HG03354 (cell line): ENCODE measurements around the gene CCT6B.
"Not testable (repeated sequence)": the region's sequence is repeated elsewhere in the genome, so short reads cannot be mapped to it uniquely, and the experiment has no call there.

ENCODE experiments used
- ATAC-seq: cut with Tn5 transposase; IDR thresholded peaks from one replicate; pipeline ENCODE4 v1.9.1; 2021; ENCODE audit warnings: mild to moderate bottlenecking; ENCODE audit not compliant: unreplicated experiment, poor library complexity, severe bottlenecking

The CCT6B gene

GRCh38 chr17:34981538-34982241 is 20.4 kb upstream of the CCT6B start:
- no peak for ATAC-seq

DNA sequence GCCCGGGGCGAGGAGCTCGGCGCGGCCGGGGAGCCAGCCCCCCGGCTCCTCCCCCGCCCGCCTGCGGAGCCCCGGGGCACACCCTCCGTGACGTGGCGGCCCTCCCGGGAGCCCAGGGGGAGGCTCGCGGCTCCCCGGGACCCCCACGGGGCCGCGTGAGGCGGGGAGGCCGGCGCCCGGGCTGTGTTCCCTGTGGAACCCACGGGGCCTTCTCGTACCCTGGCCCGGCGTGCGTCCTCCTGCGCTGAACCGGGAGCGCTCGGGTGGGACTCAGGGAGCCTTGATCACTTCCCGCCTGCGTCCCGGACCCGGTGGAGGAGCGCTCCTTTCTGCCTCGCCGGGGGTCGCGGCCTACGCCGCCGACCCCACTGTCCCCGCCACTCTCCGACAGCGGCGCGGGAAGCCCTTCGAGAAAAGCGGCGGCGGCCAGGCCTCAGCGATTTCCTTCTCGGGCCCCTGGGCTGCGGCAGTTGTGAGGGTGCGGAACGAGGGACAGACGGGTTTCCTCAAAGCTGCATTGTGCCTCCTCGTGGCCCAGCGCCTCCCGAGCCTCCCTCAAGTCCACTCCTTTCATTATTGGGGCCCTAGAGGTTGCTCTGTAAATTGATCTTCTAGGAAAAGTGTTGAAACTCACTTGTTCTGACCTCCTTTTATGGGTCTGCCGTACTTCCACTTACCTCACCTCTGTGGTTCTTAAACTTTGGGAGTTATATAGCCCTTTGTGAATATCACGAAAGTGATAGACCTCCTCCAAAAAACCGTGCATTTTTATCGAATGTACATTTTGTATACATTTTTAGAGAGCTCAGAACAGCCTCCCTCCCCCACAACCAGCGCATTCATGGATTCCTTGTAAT is 19.6 kb upstream of the CCT6B start:
- peak; percentile 85 for ATAC-seq

DNA sequence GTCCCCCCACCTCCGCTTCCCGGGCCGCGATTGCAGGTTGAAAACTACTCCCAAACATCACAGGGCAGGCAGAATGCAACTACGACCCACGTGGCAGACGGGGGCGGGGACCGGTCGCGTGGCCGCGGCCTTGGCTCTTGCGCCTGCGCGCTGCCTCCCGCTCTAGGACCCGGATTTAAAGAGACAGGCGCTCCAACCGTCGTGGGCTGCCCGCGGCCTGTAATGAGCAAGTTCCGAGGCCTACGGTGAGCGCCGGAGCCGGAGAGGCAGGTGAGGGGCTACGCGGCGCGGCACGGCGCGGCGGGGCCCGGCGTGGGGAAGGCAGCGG is 19.1 kb upstream of the CCT6B start, which contains the start of gene LIG3:
Gene LIG3, plus strand, starts transcription at position 160 of the 328 bp plus-strand sequence. CDS start 2,494 bp downstream, outside the sequence.
- ATAC-seq: peak; percentile 85

DNA sequence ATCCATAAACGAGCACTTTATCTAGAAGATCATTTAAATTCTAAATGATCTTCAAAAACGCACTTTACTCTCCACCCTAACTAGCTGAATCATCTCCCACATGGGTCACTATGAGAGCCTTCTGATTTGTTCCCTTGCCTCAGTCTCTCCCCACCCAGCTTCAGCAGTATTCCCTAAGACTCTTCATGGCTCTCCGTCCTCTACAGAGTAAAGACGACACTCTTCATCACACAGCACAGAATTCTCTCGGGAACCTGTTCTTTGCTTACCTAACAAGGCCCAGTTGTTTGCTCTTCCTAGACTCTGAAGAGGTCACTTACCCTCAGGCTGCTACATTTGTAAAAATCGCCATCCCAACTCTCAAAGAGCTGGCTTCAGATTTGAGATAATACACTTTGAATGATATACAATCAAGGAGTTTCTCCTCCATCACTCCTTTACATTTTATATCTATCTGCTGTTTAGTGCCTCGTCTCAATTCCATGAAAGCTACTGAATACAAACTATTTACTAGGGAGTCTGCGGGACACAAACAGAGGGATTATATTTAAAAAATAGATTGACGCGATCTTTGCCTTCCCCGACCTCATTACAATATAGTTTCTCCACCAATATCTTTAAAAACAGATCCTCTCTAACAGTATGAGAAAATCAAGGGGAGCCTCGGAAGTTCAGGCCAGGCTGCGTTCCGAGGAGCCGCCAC is 18.5 kb upstream of the CCT6B start:
- no peak for ATAC-seq

DNA sequence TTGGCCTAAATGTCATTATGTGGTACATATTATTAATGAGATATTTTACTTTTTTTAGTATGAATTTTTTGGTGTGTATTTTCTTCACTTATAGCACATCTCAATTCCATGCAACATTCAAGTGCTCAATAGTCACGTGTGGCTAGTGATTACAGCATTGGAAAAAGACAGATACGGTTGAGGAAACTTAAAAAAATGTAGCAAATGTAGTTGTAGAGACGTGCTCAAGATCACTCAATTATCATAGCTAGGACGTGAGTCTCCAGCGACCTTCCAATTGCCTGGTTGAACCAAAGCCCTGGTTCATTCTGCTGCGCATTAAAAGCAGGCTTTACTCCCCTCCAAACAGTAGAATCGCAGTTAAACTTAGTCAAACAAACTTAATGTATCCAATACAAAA is 17.9 kb upstream of the CCT6B start:
- no peak for ATAC-seq

DNA sequence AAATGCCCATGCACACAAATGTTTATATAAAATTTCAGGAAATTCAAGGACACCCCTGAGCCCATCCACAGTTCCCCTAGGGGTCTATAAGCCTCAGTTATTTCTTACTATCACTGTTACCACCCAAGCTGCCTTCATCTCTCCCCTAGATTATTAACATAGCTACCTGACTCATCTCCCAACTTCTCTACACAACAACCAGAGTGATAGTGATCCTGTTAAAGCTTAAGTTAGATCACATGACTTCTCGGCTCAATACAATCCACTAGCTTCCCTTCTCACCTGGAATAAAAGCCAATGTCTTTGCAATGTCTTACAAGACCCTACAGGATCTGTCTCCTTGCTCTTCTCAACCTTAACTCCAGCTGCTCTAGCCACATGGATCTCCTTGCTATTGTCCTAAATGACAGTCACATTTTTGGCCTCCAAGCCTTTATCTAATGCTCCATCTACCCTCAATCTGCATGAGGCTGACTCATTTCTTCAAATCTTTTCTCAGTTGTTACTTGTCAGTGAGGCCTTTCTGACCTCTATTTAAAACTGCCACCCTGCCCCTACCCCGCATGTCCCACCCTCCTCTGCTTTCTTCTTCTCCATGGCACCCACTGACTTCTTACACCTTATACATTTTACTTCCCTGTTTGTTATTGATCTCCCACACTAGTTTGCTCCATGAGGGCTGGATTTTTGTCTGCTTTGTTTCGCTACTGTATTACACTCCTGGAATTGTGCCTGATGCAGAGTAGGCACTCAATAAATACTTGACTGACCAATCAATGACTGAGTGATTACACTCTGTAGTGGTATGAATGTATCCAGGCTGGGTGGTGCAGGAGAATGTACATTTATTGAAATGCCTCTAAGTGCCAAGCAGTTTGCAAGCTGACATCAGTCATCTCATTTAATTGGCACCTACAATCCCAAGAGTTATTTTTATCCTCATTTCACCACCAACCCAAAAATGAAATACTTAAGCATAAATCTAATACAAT is 13.8 kb upstream of the CCT6B start:
- ATAC-seq: no peak

GRCh38 chr17:34974179-34974578 is 12.9 kb upstream of the CCT6B start:
- no peak for ATAC-seq

- no peak for ATAC-seq
Measured at GRCh38 chr17:34958438-34958837, 2.8 kb downstream of the CCT6B start.

GRCh38 chr17:34950780-34951179 is 10.5 kb downstream of the CCT6B start:
- ATAC-seq: not testable (repeated sequence)

DNA sequence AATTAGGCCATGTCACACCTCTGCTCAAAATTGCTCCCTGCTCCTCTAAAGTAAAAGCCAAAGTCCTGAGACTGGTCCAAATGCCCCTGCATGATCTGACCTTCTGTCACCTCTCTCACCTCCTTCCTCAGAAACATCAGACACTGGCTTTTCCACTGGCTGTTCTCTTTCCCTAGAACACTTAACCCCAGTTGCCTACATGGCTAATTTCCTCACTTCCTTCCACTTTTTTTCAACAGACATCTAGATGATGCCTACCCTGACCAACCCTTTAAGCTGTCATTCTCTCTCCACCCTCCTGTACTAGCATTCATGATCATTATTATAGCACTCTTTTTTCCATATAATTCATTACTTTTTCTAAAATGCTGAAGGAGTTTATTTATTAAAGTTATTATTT is 31.0 kb downstream of the CCT6B start:
- no peak for ATAC-seq

- no peak for ATAC-seq
Measured at GRCh38 chr17:34926661-34927060, 34.6 kb downstream of the CCT6B start.

GRCh38 chr17:34920676-34921075 is 40.6 kb downstream of the CCT6B start:
- no peak for ATAC-seq

- no peak for ATAC-seq
Measured at GRCh38 chr17:34917381-34917780, 43.9 kb downstream of the CCT6B start.

- no peak for ATAC-seq
Measured at GRCh38 chr17:34916120-34916519, 45.1 kb downstream of the CCT6B start.

DNA sequence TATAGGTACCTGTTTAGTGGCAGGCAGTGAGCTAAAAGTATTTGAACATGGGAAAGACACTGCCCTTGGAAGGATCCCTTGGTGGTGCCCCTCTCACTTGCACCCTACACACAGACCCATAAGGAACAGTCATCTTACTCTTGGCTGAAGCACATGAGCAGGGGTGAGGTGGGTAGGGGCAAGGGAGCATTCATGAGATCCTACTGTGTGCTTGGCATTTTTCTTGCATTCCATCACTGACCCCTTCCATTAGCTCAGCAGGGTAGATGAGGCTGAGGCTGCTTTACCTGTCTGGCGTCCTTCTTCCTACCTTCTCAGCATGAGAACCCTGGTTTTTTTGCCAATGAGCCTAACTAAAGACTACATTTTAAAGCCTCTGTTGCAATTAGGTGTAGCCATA is 48.3 kb downstream of the CCT6B start:
- no peak for ATAC-seq

DNA sequence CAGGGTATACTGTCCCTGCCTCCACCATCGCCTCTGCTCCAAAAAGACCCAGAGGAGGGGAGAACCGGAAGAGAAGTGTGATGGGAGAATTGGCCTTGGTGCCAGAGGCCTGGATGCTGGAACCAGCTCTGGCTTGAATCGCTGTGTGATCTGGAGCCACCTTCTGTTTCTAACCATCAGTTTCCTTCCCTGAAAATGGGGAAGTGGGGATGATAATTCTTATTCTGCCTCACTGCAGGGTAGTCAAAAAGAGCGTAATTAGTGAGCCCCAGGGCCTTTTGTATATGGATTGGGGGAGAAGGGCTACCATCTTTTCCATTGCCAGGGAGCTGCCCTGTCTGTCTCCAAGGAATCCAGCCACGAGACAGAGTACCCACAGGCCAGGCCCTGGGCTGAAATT is 52.2 kb downstream of the CCT6B start:
- ATAC-seq: no peak

GRCh38 chr17:34902831-34903547 is 58.3 kb downstream of the CCT6B start:
- no peak for ATAC-seq

- ATAC-seq: no peak
Measured at GRCh38 chr17:34899643-34900291, 61.5 kb downstream of the CCT6B start.
